Measurements from ENCODE around the gene ORM1.
"Not testable (repeated sequence)": the region's sequence is repeated elsewhere in the genome, so short reads cannot be mapped to it uniquely, and the experiment has no call there.

The ORM1 gene

GRCh38 chr9:114308361-114308950, 14.4 kb upstream of the ORM1 start:
- no peak for DNase-seq

- DNase-seq: no peak
These were observed 13.8 kb upstream of the ORM1 start for GRCh38 chr9:114309096-114309495.

DNA sequence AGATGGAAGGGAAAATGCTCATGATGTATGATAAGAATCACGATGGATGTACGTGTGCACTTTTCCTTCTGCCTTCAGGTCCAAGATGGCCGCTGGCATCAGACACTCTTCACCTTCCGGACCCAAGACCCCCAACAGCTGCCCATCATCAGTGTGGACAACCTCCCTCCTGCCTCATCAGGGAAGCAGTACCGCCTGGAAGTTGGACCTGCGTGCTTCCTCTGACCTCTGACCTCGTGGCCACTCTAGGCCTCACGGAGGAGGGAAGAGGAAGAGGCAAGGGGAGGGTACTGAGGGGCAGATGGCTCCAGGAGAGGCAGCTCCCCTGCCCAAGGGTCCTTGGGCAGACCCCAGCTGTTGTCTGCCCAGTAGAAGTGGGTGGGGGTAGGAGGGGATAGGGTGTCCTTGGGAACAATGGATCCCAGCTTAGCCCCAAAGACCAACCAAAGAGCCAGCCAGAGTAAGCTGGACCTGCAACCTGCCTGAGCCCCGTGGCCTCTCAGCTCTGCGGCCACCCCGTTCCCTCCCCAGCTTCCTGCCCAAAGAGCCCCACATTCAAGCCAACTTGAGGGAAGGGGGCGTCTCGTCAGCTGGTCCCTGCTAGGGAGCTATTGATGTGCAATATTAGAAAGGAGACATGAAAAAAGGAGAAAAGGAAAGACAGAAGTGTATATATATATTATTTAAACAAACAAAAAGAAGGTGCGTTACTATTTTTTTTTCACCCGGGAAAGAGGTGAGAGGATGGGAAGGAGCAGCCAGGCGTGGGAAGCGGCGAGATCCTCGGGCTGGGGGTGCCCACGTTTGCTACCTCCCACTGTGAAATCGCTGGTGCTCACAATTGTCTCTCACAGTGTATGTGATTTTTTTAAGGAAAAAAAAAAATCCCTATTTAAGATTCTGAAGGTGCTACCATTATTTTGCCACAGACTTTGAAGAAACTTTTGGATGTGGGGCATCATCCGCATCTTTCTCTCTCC, 12.1 kb upstream of the ORM1 start:
- no peak for DNase-seq

DNA sequence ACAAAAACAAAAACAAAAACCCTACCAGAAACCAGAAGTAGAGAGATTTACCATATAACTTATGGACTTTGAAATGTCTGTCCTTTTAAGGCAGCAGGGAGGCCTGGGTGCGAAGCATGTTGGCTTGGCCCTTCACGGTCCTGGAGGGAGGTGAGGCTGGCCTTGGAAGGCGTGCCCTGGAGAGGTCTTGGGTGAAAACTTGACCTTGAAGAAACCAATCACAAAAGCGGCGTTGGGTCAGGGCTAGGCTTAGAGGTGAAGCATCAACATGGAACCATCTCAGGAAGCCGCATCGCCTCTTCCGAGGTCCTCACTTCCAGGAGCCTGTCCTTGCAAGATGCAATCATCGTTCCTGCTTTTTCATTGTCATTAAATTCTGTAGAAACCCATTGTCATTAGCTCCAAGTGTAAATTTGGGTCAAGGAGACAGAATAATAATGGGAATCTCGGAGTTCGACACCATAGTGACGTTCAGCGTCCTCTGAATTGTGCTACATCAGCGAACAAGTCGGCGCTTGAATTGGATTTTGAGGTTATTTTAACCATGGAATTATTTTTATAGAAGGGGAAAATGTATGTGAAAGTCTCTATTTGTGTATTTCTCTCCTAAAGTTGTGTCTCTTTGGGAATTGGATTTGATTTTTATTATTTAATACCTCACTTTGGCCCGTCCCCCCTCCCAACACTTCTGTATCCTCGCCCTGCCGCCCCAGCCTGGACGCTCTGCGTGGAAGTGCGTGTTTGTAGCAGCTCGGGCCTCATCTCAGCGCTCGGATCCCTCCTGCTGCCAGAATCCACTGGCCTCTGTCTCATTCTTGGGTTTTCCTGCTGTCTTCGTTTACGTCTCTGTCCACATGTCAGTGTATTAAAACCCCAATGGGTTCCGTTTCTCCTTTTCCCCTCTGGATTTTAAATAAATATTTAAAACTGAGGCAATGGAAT, 11.1 kb upstream of the ORM1 start:
- DNase-seq: no peak

GRCh38 chr9:114312513-114312875, 10.4 kb upstream of the ORM1 start:
- no peak for DNase-seq

GRCh38 chr9:114313186-114313585, 9.7 kb upstream of the ORM1 start:
- no peak for DNase-seq

DNA sequence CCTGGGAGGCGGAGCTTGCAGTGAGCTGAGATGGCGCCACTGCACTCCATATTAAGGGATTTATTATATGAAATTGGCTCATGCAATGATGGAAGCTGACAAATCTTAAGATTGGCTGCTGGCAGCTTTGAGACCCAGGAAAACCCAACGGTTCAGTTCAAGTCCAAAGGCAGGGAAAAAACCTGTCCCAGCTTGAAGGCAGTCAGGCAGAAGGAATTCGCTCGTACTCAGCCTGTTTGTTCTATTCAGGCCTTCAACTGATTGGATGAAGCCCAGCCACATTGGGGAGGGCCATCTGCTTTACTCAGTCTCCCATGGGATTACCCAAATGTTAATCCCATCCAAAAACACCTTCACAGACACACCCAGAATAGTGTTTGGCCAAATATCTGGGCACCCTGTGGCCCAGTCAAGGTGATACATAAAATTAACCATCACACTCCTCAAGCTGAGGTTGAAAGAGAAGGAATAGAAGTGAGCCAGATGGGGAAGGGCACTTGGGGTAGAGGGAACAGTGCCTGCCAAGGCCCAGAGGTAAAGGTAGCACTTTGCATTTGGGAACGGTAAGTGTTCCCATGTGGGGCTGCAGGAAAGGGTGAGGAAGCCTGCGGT, 8.5 kb upstream of the ORM1 start:
- no peak for DNase-seq

- DNase-seq: no peak
These were observed 7.8 kb upstream of the ORM1 start for GRCh38 chr9:114314881-114315722.

- no peak for DNase-seq
These were observed 7.1 kb upstream of the ORM1 start for GRCh38 chr9:114315723-114316363.

- no peak for DNase-seq
These were observed 6.2 kb upstream of the ORM1 start for GRCh38 chr9:114316605-114317230.

GRCh38 chr9:114317665-114318357, 5.1 kb upstream of the ORM1 start:
- no peak for DNase-seq

GRCh38 chr9:114318416-114318815, 4.5 kb upstream of the ORM1 start:
- no peak for DNase-seq

- DNase-seq: no peak
These were observed 3.8 kb upstream of the ORM1 start for GRCh38 chr9:114319147-114319546.

DNA sequence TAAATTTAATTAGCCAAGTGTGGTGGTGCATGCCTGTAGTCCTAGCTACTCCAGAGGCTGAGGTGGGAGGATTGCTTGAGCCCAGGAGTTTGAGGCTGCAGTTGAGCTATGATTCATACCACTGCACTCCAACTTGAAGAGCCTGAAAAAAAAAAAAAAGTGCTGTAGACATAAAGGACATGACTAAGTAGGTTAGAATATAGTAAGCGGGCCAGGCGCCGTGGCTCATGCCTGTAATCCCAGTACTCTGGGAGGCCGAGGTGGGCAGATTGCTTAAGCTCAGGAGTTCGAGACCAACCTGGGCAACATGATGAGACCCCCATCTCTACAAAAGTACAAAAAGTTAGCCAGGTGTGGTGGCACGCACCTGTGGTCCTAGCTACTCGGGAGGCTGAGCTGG, 2.2 kb upstream of the ORM1 start:
- DNase-seq: not testable (repeated sequence)

GRCh38 chr9:114321759-114322158, 1.1 kb upstream of the ORM1 start:
- DNase-seq: no peak

- not testable (repeated sequence) for DNase-seq
These were observed 609 bp upstream of the ORM1 start for GRCh38 chr9:114322160-114322818.

DNA sequence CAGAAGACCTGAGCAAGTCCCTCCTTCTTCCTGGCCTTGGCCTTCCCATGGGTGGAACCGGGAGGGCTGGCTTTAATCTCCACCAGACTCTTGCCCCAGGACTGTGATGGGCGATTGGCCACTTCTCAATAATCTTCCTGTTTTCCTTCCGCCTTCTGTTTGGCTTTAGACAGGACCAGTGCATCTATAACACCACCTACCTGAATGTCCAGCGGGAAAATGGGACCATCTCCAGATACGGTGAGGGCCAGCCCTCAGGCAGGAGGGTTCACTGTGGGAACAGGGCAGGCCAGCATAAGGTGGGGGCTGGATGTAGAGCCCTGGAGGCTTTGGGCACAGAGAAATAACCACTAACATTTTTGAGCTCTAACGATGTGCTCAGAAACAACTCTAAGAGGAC, 951 bp downstream of the ORM1 start:
- DNase-seq: not testable (repeated sequence)

- no peak for DNase-seq
These were observed 1.6 kb downstream of the ORM1 start for GRCh38 chr9:114324492-114324891.

- DNase-seq: not testable (repeated sequence)
These were observed 2.1 kb downstream of the ORM1 start for GRCh38 chr9:114324965-114325364.

All from activated CD8-positive, alpha-beta memory T cell treated with anti-CD3 and anti-CD28 coated beads, Interleukin-2, amount 50 U/mL, for 4 hours (primary cell).